Middle frontal gyrus (tissue), 1 donor: ENCODE results near the gene KDM4F.

Experiments
- DNase-seq: peaks from one replicate; pipeline ENCODE4 v3.0.0-alpha.2; 2015; ENCODE audit warnings: low spot score; ENCODE audit errors: extremely low spot score

KDM4F gene

DNA sequence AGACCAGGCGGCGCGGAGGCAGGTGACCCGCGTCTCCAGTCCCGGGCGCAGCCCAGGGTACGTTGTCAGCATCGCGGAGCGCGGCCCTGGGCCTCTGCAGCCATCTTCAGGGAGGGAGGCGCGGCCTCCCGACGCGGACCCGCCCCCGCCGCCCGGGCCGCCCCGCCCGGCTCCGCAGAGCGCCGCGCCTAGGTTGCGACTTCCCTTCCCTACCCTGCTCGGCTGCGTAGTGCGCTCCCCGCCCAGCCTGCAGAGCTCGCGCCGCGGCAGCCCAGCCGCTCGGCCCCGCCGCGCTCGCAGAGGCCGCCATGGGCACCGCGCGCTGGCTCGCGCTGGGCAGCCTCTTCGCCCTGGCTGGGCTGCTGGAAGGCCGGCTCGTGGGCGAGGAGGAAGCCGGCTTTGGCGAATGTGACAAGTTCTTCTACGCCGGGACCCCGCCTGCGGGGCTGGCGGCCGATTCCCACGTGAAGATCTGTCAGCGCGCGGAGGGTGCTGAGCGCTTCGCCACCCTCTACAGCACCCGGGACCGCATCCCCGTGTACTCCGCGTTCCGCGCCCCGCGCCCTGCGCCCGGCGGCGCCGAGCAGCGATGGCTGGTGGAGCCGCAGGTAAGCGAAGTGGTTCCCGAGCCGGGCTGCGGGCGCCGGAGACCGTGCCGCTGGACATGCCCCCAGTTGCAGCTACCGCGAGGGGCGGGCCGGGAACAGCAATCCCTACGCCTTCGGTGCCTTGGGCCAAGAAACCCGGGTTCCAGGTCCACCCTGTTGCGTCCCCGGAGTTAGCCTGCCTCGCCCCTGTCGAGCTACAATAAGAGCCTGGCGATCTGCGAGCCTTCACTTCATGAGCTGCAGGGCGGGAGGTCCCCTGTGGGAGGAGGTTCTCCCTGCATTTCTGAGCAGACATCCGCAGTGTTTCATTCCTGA lies 40.7 kb downstream of the KDM4F start, which contains the start of gene ENDOD1:
Gene ENDOD1 (plus strand): TSS at position 227 of the 923 bp plus-strand sequence. CDS start 82 bp downstream, at position 309.
- DNase-seq: peak; percentile 73

DNA sequence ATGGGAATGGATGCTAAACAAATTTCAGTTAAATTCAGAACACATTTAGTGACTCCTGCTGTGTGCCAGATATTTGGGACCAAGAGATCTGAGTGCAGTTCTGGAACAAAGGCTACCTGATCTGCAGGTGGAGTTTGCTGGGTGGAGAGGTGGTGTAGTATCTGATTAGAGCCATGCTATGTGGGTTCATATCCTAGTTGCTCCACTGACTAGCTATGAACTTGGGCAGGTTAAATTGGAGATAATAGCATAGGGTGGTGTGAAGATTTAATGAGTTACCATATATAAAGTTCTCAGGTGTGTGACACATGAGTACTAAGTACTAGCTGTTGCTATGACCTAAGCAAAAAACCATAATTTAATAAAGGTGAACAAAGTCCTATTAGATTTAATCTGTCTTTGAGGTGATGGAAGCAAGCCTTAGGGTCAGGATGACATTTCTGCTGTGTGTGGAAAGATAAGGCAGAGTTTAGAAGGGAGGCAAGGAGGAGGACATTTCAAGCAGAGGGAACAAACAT lies 42.5 kb downstream of the KDM4F start:
- no peak for DNase-seq

DNA sequence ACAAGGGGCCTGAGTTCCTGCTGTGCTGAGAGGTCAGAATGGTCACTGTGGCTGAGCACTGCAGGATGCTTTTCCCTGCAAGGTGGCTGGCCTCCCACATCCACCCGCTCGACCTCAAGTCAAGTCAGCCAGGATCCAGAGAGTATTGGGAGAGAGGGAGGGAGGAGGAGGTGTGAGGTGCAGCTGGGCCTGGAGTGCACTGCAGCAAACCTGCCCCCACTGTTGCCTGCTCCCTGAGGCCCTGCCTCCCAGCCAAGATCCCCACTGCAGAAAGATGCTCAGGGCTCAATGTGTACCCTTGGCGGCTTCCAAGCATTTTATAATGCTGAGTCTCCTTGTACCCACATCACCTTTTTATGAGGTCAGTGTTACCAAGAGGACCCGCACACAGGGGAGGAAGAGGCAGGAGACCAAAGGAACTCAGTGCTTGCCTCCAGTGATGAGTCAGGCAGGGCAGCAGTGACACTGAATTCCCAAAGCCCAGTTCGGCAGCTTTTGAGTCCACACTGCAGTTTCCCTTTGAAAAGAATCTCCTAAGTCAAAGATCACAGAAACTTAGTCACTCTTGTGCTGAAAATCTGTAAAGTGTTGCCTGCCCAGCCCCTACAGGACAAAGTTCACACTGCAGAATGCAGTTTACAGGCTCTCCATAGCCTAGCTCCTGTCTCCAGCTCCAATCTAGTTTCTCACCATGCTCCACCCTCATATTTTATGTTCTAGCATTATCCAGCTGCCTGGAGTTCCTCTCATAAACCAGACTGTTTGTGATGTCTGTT lies 43.5 kb downstream of the KDM4F start:
- DNase-seq: no peak

DNA sequence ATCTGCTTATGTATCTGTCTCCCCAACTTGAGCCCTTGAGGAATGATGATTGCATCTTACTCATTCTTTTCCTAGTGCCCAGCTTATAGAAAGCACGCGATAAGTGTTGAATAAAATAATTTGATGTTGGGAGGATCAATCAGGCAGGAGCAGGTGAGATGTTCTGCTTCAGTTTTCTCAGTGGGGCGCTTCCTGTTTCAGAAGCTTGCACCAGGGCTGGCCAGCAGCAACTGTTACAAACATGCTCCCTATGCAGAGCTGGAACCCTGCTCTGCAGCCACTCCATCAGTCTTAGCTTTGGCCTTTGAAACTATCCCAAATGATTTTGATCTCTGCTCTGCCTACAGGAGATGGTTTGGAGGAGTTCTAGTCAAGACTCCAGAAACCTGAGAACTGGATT lies 44.3 kb downstream of the KDM4F start:
- no peak for DNase-seq

DNA sequence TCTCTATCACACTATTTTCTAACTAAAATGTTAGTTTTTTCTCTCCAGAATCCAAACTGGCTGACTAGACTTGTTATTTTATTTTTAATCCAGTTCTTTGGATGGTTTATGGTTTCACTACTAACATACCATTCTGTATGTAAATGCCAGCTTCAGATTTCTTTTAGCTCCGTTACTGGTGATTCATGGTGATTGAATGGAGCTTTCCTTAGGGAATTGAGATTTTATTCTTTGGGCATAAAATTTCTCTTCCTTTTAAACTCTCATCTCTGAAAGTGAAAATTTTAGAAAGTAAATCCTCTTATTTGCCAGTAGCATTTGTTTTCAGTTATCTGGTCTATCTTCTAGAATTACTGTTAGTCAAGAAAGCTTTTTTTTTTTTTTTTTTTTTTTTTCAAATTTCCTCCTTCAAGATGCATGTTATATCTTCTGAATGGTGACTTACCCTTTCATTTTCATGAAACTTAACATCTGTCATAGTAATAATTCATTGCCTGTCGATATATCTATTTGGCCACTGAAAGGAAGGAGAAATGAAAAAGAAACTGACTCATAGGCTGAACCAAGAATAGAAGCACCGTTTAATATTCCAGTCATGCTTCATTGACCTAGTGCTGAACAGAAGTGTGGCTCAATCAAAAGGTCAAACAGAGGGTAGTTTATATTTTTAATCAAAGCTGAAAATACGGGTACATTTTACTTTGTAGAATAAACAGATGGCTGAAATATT lies 46.8 kb downstream of the KDM4F start:
- DNase-seq: no peak

DNA sequence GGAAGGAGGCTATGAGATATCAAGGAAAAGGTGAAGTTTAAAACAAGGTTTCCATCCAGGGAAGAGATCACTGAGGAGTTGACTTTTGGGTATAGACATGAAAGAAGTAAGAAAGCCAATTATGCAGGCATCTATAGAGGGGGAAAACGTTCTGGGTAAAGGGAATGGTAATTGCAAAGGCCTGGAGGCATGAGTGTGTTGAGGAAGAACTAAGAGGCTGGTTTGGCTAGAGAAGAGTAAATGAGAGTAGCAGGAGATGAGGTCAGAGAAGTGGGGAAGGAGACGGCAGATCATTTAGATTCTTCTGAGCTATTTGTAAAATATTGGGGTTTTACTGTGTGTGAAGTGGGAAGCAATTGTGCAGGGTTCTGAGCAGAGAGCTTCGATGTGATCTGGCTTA lies 48.0 kb downstream of the KDM4F start:
- no peak for DNase-seq

DNA sequence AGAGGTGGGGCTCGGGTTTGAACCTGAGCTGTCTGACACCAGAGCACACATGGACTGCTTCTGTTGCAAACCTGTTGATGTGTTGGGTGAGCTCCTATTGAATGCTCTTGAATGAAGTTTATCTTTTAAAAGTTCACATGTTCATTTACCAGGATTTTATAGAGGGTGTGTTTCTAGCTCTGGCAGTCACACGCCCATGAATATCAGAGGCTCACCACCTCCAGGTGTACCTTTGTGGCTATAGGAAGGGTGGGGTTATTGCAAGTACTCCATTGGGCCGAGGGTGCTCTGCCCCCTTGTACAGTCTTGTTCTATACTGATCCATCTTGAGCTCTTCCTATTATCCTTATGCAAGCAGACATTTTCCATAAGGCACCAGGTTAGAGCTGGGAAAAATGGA lies 49.6 kb downstream of the KDM4F start:
- no peak for DNase-seq

DNA sequence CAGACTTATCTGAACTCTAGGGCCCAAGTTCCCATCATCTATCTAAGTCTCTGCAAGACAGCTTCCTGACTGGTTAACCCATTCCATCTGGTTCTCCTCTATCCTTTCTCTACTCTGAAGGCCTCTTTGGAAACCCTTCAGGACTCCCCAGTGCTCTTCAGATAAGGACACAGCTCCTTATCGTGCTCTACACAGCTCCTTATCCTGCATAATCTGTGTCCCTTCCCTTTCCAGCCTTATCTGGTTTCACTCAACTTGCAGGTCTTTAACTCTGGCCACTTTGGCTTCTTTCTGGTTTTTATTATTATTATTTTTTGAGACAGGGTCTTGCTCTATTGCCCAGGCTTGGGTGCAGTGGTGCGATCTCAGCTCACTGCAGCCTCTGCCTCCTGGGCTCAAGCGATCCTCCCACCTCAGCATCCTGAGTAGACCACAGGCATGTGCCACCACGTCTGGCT lies 51.0 kb downstream of the KDM4F start:
- no peak for DNase-seq
